ENCODE results near the gene ARHGAP8.

The ARHGAP8 gene

DNA sequence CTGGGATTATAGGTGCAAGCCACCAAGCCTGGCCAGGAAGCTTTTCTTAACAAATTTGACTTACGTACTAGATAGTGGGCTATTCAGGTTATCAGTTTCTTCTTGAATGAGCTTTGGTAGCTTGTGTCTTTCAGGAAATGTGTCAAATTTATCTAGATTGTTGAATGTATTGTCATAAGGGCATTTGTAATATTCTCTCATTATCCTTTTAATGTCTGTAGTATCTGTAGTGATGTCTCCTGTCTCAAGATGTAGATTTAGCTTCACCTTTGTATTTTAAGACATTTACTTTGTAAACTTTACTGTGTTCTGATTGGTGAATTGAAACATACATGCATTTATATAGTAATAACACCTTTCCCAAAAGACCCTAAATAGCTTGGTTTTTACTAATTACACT is 20.7 kb downstream of the ARHGAP8 start:
- H3K9ac ChIP-seq (ENCODE audit: low read length in 2 of 2): no peak overlapping the region
- no peaks in the 10 kb centered on the region for H3K4me1 ChIP-seq (ENCODE audit: control insufficient read depth, insufficient read depth, low read length)
- no peak overlapping the region for H3K4me3 ChIP-seq (ENCODE audit: low read length in 2 of 2)
- no peak overlapping the region for H3K27ac ChIP-seq (ENCODE audit: low read length)
- H3K9me3 ChIP-seq (ENCODE audit: control insufficient read depth in 2 of 2, low read length in 2 of 2): peaks cover 0 to 14% of the 10 kb centered on the region in 2 donors
- H3K36me3 ChIP-seq (ENCODE audit: control insufficient read depth in 2 of 2, insufficient read depth in 2 of 2, low read length in 2 of 2): no peaks in the 10 kb centered on the region
- H3K27me3 ChIP-seq (ENCODE audit: control insufficient read depth in 1 of 2, insufficient read depth in 2 of 2, low read length in 2 of 2): peaks cover 0 to 2% of the 10 kb centered on the region in 2 donors

DNA sequence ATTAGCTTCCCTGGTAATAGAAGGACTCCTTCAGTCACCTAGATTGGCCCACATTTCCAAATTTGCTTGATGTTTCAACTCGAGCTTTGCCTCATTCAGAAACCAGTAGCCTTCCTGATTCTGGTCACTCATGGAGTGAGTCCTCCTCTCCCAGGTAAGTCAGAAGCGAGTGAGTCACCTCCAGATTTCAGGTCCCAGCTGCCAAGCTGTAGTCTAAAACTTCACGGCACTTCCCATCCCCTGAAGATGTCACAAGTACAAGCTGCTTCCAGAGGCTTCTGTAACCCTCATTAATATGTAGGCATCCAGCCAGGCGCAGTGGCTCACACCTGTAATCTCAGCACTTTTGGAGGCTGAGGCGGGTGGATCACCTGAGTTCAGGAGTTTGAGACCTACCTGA is 23.5 kb downstream of the ARHGAP8 start:
- H3K27me3 ChIP-seq (ENCODE audit: control insufficient read depth in 1 of 2, insufficient read depth in 2 of 2, low read length in 2 of 2): peaks cover 0 to 2% of the 10 kb centered on the region in 2 donors

DNA sequence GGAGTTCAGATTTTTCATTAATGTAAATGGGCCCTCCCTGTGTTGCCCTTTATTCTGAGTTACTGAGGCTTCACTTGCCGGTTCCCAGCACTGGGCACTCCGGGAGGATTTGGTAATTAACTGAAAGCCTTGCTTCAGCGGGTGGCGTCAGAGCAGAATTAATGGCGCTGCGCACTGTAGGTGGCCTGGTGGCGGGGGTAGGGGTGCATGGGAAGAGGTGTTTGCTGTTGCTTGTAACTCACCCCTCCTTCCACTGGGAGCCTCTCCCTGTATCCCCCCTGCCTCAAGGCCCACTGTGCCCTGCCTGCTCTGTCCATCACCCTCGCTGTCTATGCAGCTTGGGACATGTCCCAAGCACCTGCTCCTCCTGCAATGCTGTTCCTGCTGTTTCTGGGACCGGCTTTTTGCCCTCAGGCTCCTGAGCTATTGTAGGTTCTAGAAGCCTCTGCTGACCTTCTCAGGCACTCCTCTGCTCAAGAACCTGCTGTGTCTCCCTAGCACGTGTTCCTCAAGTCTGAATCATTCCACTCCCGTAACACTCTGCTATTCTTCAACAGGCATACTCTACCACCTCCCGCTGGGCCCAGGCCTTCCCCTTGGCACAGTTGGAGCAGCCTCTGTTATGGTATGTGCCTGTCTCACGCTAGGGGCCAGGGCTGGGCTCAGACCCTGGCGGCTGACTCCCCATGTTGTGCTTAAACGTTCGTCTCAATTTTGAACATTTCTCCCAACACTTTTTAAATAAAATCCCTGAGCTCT is 24.4 kb downstream of the ARHGAP8 start:
- Histone ChIP-seq H3K4me3 (ENCODE audit: low read length in 2 of 2) (no peak overlapping the region), H3K9me3 (ENCODE audit: control insufficient read depth in 2 of 2, low read length in 2 of 2) (peaks cover 0 to 14% of the 10 kb centered on the region in 2 donors), H3K9ac (ENCODE audit: low read length in 2 of 2) (no peak overlapping the region), H3K36me3 (ENCODE audit: control insufficient read depth in 2 of 2, insufficient read depth in 2 of 2, low read length in 2 of 2) (no peaks in the 10 kb centered on the region), H3K4me1 (ENCODE audit: control insufficient read depth, insufficient read depth, low read length) (peaks cover 2% of the 10 kb centered on the region), H3K27ac (ENCODE audit: low read length) (no peak overlapping the region), H3K27me3 (ENCODE audit: control insufficient read depth in 1 of 2, insufficient read depth in 2 of 2, low read length in 2 of 2) (peaks cover 0 to 2% of the 10 kb centered on the region in 2 donors)

More for the DNA sequence above, 23.5 kb downstream of the ARHGAP8 start:
- H3K9ac ChIP-seq (ENCODE audit: low read length in 2 of 2): no peak overlapping the region
- peaks cover 0 to 14% of the 10 kb centered on the region in 2 donors for H3K9me3 ChIP-seq (ENCODE audit: control insufficient read depth in 2 of 2, low read length in 2 of 2)
- H3K4me3 ChIP-seq (ENCODE audit: low read length in 2 of 2): no peak overlapping the region
- no peak overlapping the region for H3K27ac ChIP-seq (ENCODE audit: low read length)
- no peaks in the 10 kb centered on the region for H3K36me3 ChIP-seq (ENCODE audit: control insufficient read depth in 2 of 2, insufficient read depth in 2 of 2, low read length in 2 of 2)
- peaks cover 2% of the 10 kb centered on the region for H3K4me1 ChIP-seq (ENCODE audit: control insufficient read depth, insufficient read depth, low read length)

DNA sequence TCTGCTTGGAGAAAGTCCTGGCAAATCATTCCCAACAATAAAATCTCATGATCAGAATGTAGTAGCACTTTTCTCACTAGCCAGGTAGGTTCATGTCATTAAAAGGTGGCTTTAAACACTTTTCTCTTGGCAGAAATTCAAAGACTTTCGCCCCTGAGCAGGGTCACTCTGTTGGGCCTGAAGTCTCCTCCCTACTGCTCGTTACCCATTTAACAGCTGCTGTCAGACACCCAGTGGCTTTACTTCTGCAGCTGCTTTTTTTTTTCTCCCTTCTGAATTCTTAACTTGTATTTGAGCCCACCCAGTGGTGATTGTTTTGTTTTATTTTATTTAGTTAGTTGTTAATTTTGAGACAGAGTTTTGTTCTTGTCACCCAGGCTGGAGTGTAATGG is 25.0 kb downstream of the ARHGAP8 start:
- no peaks in the 10 kb centered on the region for H3K36me3 ChIP-seq (ENCODE audit: control insufficient read depth in 2 of 2, insufficient read depth in 2 of 2, low read length in 2 of 2)
- H3K9me3 ChIP-seq (ENCODE audit: control insufficient read depth in 2 of 2, low read length in 2 of 2): peaks cover 0 to 14% of the 10 kb centered on the region in 2 donors
- no peak overlapping the region for H3K27ac ChIP-seq (ENCODE audit: low read length)
- H3K27me3 ChIP-seq (ENCODE audit: control insufficient read depth in 1 of 2, insufficient read depth in 2 of 2, low read length in 2 of 2): peaks cover 0 to 2% of the 10 kb centered on the region in 2 donors
- H3K9ac ChIP-seq (ENCODE audit: low read length in 2 of 2): no peak overlapping the region
- peaks cover 2% of the 10 kb centered on the region for H3K4me1 ChIP-seq (ENCODE audit: control insufficient read depth, insufficient read depth, low read length)
- no peak overlapping the region for H3K4me3 ChIP-seq (ENCODE audit: low read length in 2 of 2)

DNA sequence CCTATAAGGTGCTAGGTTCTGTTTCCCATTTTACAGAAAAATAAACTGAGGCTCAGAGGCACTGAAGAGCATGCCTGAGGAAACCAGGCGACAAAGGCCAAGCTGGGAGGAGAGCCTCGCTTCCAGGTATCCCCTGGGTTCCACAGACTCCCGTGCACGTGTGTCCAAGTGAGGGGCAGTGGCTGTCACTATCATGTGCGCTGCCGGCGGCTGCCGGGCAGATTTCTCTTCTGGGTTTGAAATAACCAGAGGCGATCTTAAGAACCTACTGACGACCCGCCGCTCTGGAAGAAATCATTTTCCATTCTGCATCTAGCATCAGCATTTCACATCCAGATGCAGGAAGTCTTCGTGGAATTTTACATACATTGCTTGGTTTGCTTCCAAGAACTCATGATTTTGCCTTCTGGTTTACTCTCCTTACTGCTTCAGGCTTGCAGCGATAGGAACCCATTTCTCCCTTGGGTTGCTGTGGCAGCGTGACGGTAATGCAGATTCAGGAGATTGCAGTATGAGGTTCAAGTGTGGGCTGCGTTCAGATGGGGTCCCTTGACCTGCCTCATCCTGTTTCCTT is 28.6 kb downstream of the ARHGAP8 start:
- Histone ChIP-seq H3K4me3 (ENCODE audit: low read length in 2 of 2) (no peak overlapping the region), H3K9ac (ENCODE audit: low read length in 2 of 2) (no peak overlapping the region), H3K36me3 (ENCODE audit: control insufficient read depth in 2 of 2, insufficient read depth in 2 of 2, low read length in 2 of 2) (no peaks in the 10 kb centered on the region), H3K27me3 (ENCODE audit: control insufficient read depth in 1 of 2, insufficient read depth in 2 of 2, low read length in 2 of 2) (peaks cover 2 to 7% of the 10 kb centered on the region in 2 donors), H3K27ac (ENCODE audit: low read length) (no peak overlapping the region), H3K4me1 (ENCODE audit: control insufficient read depth, insufficient read depth, low read length) (peaks cover 2% of the 10 kb centered on the region), H3K9me3 (ENCODE audit: control insufficient read depth in 2 of 2, low read length in 2 of 2) (no peaks in the 10 kb centered on the region)

DNA sequence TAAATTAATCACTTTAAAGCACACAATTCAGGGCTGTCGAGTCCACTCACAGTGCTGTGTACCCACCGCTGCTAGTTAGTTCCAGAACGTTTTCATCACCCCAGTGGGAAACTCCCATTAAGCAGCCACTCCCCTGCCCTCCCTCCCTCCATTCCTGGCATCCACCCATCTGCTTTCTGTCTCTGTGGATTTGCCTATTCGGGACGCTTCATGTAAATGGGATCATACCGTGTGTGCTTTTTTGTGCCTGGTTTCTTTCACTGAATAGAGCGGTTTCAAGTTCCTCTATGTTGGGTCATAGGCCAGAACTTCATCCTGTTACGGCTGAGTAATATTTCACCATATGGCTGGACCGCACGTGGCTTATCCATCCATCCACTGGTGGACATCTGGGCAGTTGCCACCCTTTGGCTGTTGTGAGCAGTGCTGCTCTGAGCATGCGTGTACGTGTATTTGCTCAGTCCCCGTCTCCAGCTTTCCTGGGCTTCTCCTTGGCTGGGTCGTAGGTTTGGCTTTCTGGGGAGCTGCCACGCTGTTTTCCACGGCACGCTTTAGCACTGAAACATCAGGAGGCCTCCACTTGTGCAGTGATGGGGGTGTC is 30.1 kb downstream of the ARHGAP8 start:
- Histone ChIP-seq H3K9me3 (ENCODE audit: control insufficient read depth in 2 of 2, low read length in 2 of 2) (no peaks in the 10 kb centered on the region), H3K27ac (ENCODE audit: low read length) (no peak overlapping the region), H3K9ac (ENCODE audit: low read length in 2 of 2) (no peak overlapping the region), H3K36me3 (ENCODE audit: control insufficient read depth in 2 of 2, insufficient read depth in 2 of 2, low read length in 2 of 2) (no peaks in the 10 kb centered on the region), H3K4me3 (ENCODE audit: low read length in 2 of 2) (no peak overlapping the region), H3K27me3 (ENCODE audit: control insufficient read depth in 1 of 2, insufficient read depth in 2 of 2, low read length in 2 of 2) (peaks cover 0 to 7% of the 10 kb centered on the region in 2 donors), H3K4me1 (ENCODE audit: control insufficient read depth, insufficient read depth, low read length) (peaks cover 2% of the 10 kb centered on the region)

DNA sequence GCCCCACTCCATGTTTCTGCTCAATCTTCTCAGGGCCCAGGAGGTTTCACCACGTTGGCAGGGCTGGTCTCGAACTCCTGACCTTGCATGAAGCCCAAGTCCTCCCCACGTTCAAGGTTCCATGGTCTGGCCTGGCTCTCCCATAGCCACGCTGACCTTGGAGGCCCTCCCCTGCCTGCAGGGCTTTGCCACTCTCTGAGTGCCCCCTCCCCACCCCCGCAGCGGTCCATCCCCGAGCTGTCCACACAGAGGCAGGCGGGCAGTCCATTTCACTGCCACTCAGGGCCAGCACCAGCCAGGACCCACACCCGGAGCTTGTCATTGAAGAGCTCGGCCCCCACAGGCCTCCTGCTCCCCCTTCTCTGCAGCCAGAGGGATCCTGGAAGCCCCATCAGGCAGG is 30.7 kb downstream of the ARHGAP8 start:
- Histone ChIP-seq H3K27ac (ENCODE audit: low read length) (no peak overlapping the region), H3K4me1 (ENCODE audit: control insufficient read depth, insufficient read depth, low read length) (peaks cover 2% of the 10 kb centered on the region), H3K9me3 (ENCODE audit: control insufficient read depth in 2 of 2, low read length in 2 of 2) (no peaks in the 10 kb centered on the region), H3K36me3 (ENCODE audit: control insufficient read depth in 2 of 2, insufficient read depth in 2 of 2, low read length in 2 of 2) (no peaks in the 10 kb centered on the region), H3K9ac (ENCODE audit: low read length in 2 of 2) (no peak overlapping the region), H3K27me3 (ENCODE audit: control insufficient read depth in 1 of 2, insufficient read depth in 2 of 2, low read length in 2 of 2) (peaks cover 0 to 7% of the 10 kb centered on the region in 2 donors), H3K4me3 (ENCODE audit: low read length in 2 of 2) (no peak overlapping the region)

DNA sequence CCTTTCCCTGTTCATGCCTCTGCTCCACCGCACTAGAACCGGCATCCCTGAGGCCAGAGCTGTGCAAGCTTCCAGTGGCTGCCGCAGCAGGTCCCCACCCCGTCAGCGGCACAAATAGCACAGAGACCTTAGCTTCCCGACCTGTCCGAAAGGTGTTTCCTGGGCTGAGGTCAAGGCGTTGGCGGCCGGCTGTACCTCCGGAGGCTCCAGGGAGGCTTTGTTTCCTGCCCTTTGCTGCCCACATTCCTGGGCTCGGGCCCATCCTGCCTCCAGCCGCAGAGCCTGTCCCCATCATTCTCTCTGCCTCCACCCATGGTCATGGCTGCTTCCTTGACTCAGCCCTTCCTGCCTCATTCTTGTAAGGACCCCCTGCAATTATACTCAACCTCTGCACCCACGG is 31.2 kb downstream of the ARHGAP8 start:
- Histone ChIP-seq H3K27me3 (ENCODE audit: control insufficient read depth in 1 of 2, insufficient read depth in 2 of 2, low read length in 2 of 2) (peaks cover 0 to 7% of the 10 kb centered on the region in 2 donors), H3K36me3 (ENCODE audit: control insufficient read depth in 2 of 2, insufficient read depth in 2 of 2, low read length in 2 of 2) (no peaks in the 10 kb centered on the region), H3K4me3 (ENCODE audit: low read length in 2 of 2) (no peak overlapping the region), H3K27ac (ENCODE audit: low read length) (no peak overlapping the region), H3K9me3 (ENCODE audit: control insufficient read depth in 2 of 2, low read length in 2 of 2) (no peaks in the 10 kb centered on the region), H3K4me1 (ENCODE audit: control insufficient read depth, insufficient read depth, low read length) (peaks cover 2% of the 10 kb centered on the region), H3K9ac (ENCODE audit: low read length in 2 of 2) (no peak overlapping the region)

DNA sequence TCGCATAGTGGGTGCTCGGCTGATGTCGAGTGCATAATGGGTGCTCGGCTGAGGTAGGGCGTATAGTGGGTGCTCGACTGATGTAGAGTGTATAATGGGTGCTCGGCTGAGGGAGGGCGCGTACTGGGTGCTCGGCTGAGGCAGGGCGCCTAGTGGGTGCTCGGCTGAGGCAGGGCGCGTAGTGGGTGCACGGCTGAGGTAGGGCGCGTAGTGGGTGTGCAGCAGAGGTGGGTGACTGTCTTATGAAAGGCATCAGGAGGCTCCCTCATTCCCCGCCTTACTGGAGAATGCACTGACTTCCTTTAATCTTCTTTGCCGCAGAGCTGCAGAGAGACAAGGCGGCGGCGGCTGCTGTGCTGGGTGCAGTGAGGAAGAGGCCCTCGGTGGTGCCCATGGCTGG is 33.8 kb downstream of the ARHGAP8 start:
- Histone ChIP-seq H3K4me3 (ENCODE audit: low read length in 2 of 2) (no peak overlapping the region), H3K4me1 (ENCODE audit: control insufficient read depth, insufficient read depth, low read length) (no peaks in the 10 kb centered on the region), H3K27me3 (ENCODE audit: control insufficient read depth in 1 of 2, insufficient read depth in 2 of 2, low read length in 2 of 2) (peaks cover 0 to 7% of the 10 kb centered on the region in 2 donors), H3K36me3 (ENCODE audit: control insufficient read depth in 2 of 2, insufficient read depth in 2 of 2, low read length in 2 of 2) (no peaks in the 10 kb centered on the region), H3K9ac (ENCODE audit: low read length in 2 of 2) (no peak overlapping the region), H3K9me3 (ENCODE audit: control insufficient read depth in 2 of 2, low read length in 2 of 2) (no peaks in the 10 kb centered on the region), H3K27ac (ENCODE audit: low read length) (no peak overlapping the region)

DNA sequence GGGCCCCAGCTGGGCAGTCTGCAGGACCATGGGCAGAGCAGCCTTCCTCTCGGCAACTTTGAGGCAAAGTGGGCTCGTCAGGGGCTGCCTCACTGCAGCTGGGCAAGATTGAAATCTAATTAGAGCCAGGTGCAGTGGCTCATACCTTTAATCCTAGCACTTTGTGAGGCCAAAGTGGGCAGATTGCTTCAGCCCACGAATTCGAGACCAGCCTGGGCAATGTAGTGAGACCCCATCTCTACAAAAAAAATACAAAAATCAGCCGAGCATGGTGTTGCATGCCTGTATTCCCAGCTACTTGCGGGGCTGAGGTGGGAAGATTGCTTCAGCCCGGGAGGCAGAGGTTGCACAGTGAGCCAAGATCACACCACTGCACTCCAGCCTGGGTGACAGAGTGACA is 34.2 kb downstream of the ARHGAP8 start:
- Histone ChIP-seq H3K27ac (ENCODE audit: low read length) (no peak overlapping the region), H3K9me3 (ENCODE audit: control insufficient read depth in 2 of 2, low read length in 2 of 2) (no peaks in the 10 kb centered on the region), H3K4me1 (ENCODE audit: control insufficient read depth, insufficient read depth, low read length) (no peaks in the 10 kb centered on the region), H3K27me3 (ENCODE audit: control insufficient read depth in 1 of 2, insufficient read depth in 2 of 2, low read length in 2 of 2) (peaks cover 0 to 7% of the 10 kb centered on the region in 2 donors), H3K9ac (ENCODE audit: low read length in 2 of 2) (no peak overlapping the region), H3K36me3 (ENCODE audit: control insufficient read depth in 2 of 2, insufficient read depth in 2 of 2, low read length in 2 of 2) (no peaks in the 10 kb centered on the region), H3K4me3 (ENCODE audit: low read length in 2 of 2) (no peak overlapping the region)

DNA sequence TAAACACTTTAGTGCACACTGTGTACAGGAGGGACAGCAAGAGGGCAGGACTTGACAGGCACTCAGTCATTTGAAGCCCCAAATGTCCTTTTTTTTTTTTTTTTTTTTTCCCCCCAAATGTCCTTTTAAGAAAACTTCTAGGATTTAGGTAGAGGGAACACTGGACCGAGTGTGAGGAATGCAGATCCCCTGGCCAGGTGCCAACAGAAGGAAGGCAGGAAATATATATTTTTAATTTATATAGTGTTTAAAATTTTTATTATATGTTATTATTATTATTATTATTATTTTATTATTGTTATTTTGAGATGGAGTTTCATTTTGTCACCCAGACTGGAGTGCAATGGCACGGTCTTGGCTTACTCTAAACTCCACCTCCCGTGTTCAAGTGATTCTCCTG is 35.5 kb downstream of the ARHGAP8 start:
- H3K4me3 ChIP-seq (ENCODE audit: low read length in 2 of 2): no peak overlapping the region
- peaks cover 0 to 7% of the 10 kb centered on the region in 2 donors for H3K27me3 ChIP-seq (ENCODE audit: control insufficient read depth in 1 of 2, insufficient read depth in 2 of 2, low read length in 2 of 2)
- no peaks in the 10 kb centered on the region for H3K4me1 ChIP-seq (ENCODE audit: control insufficient read depth, insufficient read depth, low read length)
- no peaks in the 10 kb centered on the region for H3K9me3 ChIP-seq (ENCODE audit: control insufficient read depth in 2 of 2, low read length in 2 of 2)
- H3K9ac ChIP-seq (ENCODE audit: low read length in 2 of 2): no peak overlapping the region
- no peak overlapping the region for H3K27ac ChIP-seq (ENCODE audit: low read length)
- no peaks in the 10 kb centered on the region for H3K36me3 ChIP-seq (ENCODE audit: control insufficient read depth in 2 of 2, insufficient read depth in 2 of 2, low read length in 2 of 2)

Measured in stomach smooth muscle (tissue), 2 donors.